Stomach smooth muscle (tissue), 2 donors: ENCODE data around the gene NOP9.

Source experiments
- H3K27ac ChIP-seq: one replicate; pipeline ENCODE4 v1.7.0; 2013; ENCODE audit warnings: mild to moderate bottlenecking, low read length, inconsistent platforms
- H3K27me3 ChIP-seq, 2 donors: one replicate each; pipeline ENCODE4 v1.7.0; 2013; ENCODE audit warnings: low read length in 2 of 2; ENCODE audit not compliant: insufficient read depth in 2 of 2, control insufficient read depth in 1 of 2
- H3K36me3 ChIP-seq, 2 donors: one replicate each; pipeline ENCODE4 v1.7.0; 2013; ENCODE audit warnings: low read length in 2 of 2; ENCODE audit not compliant: control insufficient read depth in 2 of 2, insufficient read depth in 2 of 2
- H3K4me1 ChIP-seq: one replicate; pipeline ENCODE4 v1.7.0; 2013; ENCODE audit warnings: low read length; ENCODE audit not compliant: control insufficient read depth, insufficient read depth
- H3K4me3 ChIP-seq, 2 donors: one replicate each; pipeline ENCODE4 v1.7.0; 2013; ENCODE audit warnings: low read length in 2 of 2
- H3K9ac ChIP-seq, 2 donors: one replicate each; pipeline ENCODE4 v1.7.0; 2013; ENCODE audit warnings: low read length in 2 of 2, mild to moderate bottlenecking in 1 of 2
- H3K9me3 ChIP-seq, 2 donors: one replicate each; pipeline ENCODE4 v1.7.0; 2013; ENCODE audit warnings: low read length in 2 of 2; ENCODE audit not compliant: control insufficient read depth in 2 of 2
- donor health status: healthy.
- donor health status: Pancreatic carcinoma.

NOP9 gene

GRCh38 chr14:24355009-24355408 is 55.4 kb downstream of the NOP9 start:
- Histone ChIP-seq H3K36me3 (no peaks in the 10 kb centered on the region), H3K27ac (no peak overlapping the region), H3K9me3 (no peaks in the 10 kb centered on the region), H3K27me3 (peaks cover 0 to 5% of the 10 kb centered on the region in 2 donors), H3K9ac (no peak overlapping the region), H3K4me3 (no peak overlapping the region), H3K4me1 (no peaks in the 10 kb centered on the region)

DNA sequence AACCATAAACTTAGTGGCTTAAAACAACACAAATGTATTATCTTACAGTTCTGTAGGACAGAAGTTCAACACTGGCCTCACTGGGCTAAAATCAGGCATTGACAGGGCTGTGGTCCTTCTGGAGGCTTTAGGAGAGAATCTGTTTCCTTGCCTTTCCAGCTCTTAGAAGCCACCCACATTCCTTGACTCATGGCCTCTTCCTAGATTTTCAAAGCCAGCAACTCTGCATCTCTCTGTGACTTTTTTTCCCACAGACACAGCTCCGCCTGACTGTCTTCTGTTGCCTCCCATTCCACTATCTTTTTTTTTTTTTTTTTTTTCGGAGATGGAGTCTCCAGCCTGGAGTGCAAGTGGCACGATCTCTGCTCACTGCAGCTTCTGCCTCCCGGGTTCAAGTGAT is 56.6 kb downstream of the NOP9 start:
- Histone ChIP-seq H3K9ac (no peak overlapping the region), H3K27me3 (peaks cover 0 to 3% of the 10 kb centered on the region in 2 donors), H3K36me3 (no peaks in the 10 kb centered on the region), H3K27ac (no peak overlapping the region), H3K9me3 (no peaks in the 10 kb centered on the region), H3K4me1 (no peaks in the 10 kb centered on the region), H3K4me3 (no peak overlapping the region)
